ENCODE data around the gene C3orf49.

Gene C3orf49

DNA sequence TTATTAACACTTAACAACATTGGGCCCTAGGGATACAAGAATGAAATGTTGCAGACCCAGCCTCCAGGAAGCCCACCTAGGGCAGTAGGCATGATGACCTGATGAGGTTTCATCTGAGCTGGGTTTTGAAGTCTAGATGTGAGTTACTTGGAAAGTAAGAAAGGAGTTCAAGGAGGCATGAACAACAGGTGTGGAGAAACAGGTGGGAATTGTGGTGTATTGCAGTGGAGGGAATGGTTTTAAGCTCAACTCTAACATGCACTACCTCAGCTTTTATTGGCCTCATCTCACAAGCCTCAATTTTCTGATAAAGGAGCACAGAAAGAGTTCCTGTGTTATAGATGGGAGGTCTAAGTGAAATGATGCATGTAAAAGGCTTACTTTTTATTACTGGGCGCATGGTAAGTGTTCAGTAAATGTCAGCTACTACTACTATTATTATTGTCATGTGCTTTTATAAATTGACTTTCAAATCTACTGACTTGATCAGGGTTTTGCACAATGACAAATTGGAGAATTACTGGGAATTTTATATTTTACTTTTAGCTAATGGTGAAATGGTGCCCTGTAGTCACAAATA, 73.8 kb downstream of the C3orf49 start:
- no peak for DNase-seq

DNA sequence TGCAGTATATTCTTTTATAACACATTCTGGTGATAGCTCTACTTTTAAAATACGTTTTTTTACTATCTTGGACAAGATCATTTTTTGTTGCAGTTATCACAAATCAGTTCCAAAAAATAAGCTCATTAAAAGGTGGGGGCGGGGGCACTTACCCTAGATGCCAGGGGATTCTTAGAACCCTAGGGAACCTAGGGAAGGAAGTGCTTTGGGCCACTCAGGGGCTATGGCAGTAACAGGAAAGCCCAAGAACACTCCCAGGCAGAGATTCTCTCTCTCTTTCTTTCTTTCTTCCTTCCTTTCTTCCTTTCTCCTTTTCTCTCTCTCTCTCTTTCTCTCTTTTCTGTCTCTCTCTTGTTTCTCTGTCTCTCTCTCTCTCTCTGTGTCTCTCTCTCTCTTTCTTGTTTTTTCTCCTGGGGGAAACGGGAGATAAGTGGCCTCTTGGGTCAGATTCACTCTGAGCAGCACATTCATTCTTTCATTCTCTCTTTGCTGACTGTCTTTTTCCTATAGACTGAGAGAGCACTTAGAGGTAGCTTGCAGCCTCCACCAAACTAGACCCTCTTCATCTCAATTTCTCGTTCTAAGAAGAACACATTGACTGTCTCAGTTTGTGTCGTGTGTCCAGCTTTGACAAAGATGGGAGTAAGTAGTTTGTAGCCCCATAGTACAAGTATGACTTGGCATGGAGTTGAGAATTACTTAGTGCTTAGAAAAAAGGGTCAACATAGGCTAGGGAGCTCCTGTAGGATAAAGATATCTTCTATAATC, 76.5 kb downstream of the C3orf49 start:
- DNase-seq = no peak

DNA sequence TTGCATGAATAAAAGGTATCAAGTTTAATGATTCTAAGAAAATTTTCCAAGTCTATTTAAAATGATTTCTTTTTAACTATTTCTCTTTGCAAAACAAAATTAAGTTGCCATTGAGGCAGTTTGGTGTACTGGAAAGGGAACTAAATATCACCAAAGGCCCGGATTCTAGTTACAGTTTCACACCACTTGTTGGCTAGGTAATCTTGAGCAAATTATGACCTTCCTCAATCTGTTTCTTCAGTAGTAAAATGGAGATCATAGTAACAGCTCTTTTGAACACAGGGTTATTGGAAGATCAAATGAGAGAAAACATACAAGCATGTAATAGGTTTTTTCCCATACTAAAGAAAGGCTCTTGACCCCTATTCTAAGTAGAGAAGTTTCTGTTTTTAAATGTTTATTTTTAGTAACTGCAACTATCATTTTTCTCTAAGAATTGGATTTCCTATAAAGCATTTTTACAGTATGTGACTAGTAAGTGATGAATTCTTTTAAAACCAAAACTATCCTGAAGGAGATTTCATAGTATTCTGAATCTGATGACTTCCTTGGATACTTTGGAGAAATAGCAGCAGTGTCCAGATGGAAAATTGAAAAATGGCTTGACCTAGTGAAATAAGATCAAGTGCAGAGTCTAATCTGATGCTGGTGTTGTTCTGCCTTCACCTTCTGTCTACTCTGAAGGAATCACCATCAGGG, 77.4 kb downstream of the C3orf49 start:
- DNase-seq = no peak

Data from midbrain (tissue), 1 donor.